Cardiac muscle cell (in vitro differentiated cells and primary cell): ENCODE results near the gene KRT40. TPM values are rescaled to one million over a fixed set of nuclear protein-coding genes. Genes with fewer than 3 reads are reported as not detected.
"Not testable (repeated sequence)": the region's sequence is repeated elsewhere in the genome, so short reads cannot be mapped to it uniquely, and the experiment has no call there.

Source experiments
- DNase-seq, 2 donors: peaks; one replicate each; pipeline versions ENCODE4 v3.0.0 to v3.0.0-alpha.2; 2010 to 2017; ENCODE audit warnings: low read depth in 1 of 2, low spot score in 1 of 2
- H3K27ac ChIP-seq: fragments of 200-600 bp; sonication (generic); 2 replicates; pipeline ENCODE4 v1.5.1; 2016
- H3K27me3 ChIP-seq: fragments of 200-600 bp; sonication (generic); 2 replicates; pipeline ENCODE4 v1.6.0; 2016; ENCODE audit warnings: control low read depth
- H3K36me3 ChIP-seq: fragments of 200-600 bp; sonication (generic); 2 replicates; pipeline ENCODE4 v1.5.1; 2016; ENCODE audit warnings: control low read depth
- H3K4me1 ChIP-seq: fragments of 200-600 bp; sonication (generic); 2 replicates; pipeline ENCODE4 v1.8.1; 2017; ENCODE audit warnings: low read depth, mild to moderate bottlenecking, mixed run types
- H3K4me3 ChIP-seq: fragments of 200-600 bp; sonication (generic); 2 replicates; pipeline ENCODE4 v1.5.1; 2016; ENCODE audit warnings: mild to moderate bottlenecking
- H3K9me3 ChIP-seq: fragments of 200-600 bp; sonication (generic); 2 replicates; pipeline ENCODE4 v1.5.1; 2017; ENCODE audit warnings: low read depth, mild to moderate bottlenecking, control low read depth
- CTCF ChIP-seq: IDR thresholded peaks from 2 replicates; pipeline ENCODE4 v1.5.1; 2012; ENCODE audit warnings: low read depth, mild to moderate bottlenecking, low read length
- polyA plus RNA-seq: library from polyadenylated mRNA; unstranded; fragments of >200 nt; fragmentation: Nextera tagmentation; extraction: Ambion mirVana; gene quantifications from 2 replicates; pipeline ENCODE4 v1.2.1, GENCODE V29; 2016
- total RNA-seq: library from RNA; depleted of rRNA; stranded (reverse); fragments of >200 nt; gene quantifications from 2 replicates; pipeline ENCODE4 v1.2.3, GENCODE V29; 2016

The KRT40 gene
- total and polyA plus RNA-seq, 2 experiments from 2014 or later, result not detected

- no peaks in the 10 kb centered on the region for H3K9me3 ChIP-seq
- TF ChIP-seq CTCF, result no peak
- H3K27me3 ChIP-seq, result no peaks in the 10 kb centered on the region
- no peaks in the 10 kb centered on the region for H3K4me1 ChIP-seq
- DNase-seq, result no peak
- H3K36me3 ChIP-seq, result no peaks in the 10 kb centered on the region
- H3K27ac ChIP-seq, result no peak within 1 kb of the TSS
- H3K4me3 ChIP-seq, result no peak within 1 kb of the TSS
Measured at GRCh38 chr17:41008811-41009210, 24.7 kb upstream of the KRT40 start, which contains the start of gene KRTAP3-1. TSS of gene KRTAP3-1 (minus strand) at chr17:41009128. CDS start at chr17:41009074, 54 bp downstream.

GRCh38 chr17:41004397-41004796, 20.3 kb upstream of the KRT40 start:
- H3K27ac ChIP-seq, result no peak overlapping the region
- TF ChIP-seq CTCF, result no peak
- H3K9me3 ChIP-seq, result no peaks in the 10 kb centered on the region
- H3K4me3 ChIP-seq, result no peak overlapping the region
- H3K4me1 ChIP-seq, result no peaks in the 10 kb centered on the region
- DNase-seq, result no peak
- no peaks in the 10 kb centered on the region for H3K27me3 ChIP-seq
- H3K36me3 ChIP-seq, result no peaks in the 10 kb centered on the region

GRCh38 chr17:41003926-41004325, 19.8 kb upstream of the KRT40 start:
- H3K4me3 ChIP-seq, result no peak overlapping the region
- DNase-seq, result no peak

GRCh38 chr17:41002814-41003213, 18.7 kb upstream of the KRT40 start:
- Histone ChIP-seq H3K4me1 (no peaks in the 10 kb centered on the region), H3K27me3 (no peaks in the 10 kb centered on the region), H3K9me3 (no peaks in the 10 kb centered on the region), H3K36me3 (no peaks in the 10 kb centered on the region), H3K27ac (no peak overlapping the region), H3K4me3 (no peak overlapping the region)
- DNase-seq, result no peak
- no peak for TF ChIP-seq CTCF

More at GRCh38 chr17:41003926-41004325, 19.8 kb upstream of the KRT40 start:
- no peaks in the 10 kb centered on the region for H3K4me1 ChIP-seq
- H3K36me3 ChIP-seq, result no peaks in the 10 kb centered on the region
- H3K9me3 ChIP-seq, result no peaks in the 10 kb centered on the region
- TF ChIP-seq CTCF, result no peak
- H3K27me3 ChIP-seq, result no peaks in the 10 kb centered on the region
- H3K27ac ChIP-seq, result no peak overlapping the region

GRCh38 chr17:41001795-41002194, 17.7 kb upstream of the KRT40 start:
- Histone ChIP-seq H3K36me3 (no peaks in the 10 kb centered on the region), H3K4me1 (no peaks in the 10 kb centered on the region), H3K27ac (no peak overlapping the region), H3K4me3 (no peak overlapping the region), H3K27me3 (no peaks in the 10 kb centered on the region), H3K9me3 (no peaks in the 10 kb centered on the region)
- no peak for DNase-seq
- no peak for TF ChIP-seq CTCF

- H3K4me3 ChIP-seq, H3K4me1 ChIP-seq, H3K27ac ChIP-seq, H3K36me3 ChIP-seq, H3K9me3 ChIP-seq, DNase-seq, H3K27me3 ChIP-seq: not testable (repeated sequence)
Measured at GRCh38 chr17:40999563-40999962, 15.4 kb upstream of the KRT40 start, which contains the start of gene KRTAP3-2. TSS of gene KRTAP3-2 (minus strand) at chr17:40999906. CDS start at chr17:40999853, 53 bp downstream.
